ENCODE results near the gene UTF1. TPM values are rescaled to one million over a fixed set of nuclear protein-coding genes. Genes with fewer than 3 reads are reported as not detected.

The UTF1 gene
- total RNA-seq, 8 experiments from 2014 or later, result 0.18 to 0.38 (median 0.24) TPM; not detected in 5

- no peak for ATAC-seq (replicated peaks in 6 of 8)
- no peaks in the 10 kb centered on the region for H3K4me1 ChIP-seq (replicated peaks in 1 of 2)
- H3K4me3 ChIP-seq, result no peak overlapping the region
- WGBS, 10 experiments, result 80 to 88% methylated on average over 1 to 5 of the region's 54 CpGs; no CpG with 5 or more reads in 8 of the 10 experiments
- H3K27ac ChIP-seq, result no peak overlapping the region
- in situ Hi-C loops (cut with MboI; ENCODE audit: low pct_unique_long_range_greater_than_20kb in 2 of 9, low sequenced_read_pairs in 9 of 9, unreplicated experiment in 9 of 9), result no loop called here
These were observed 31.2 kb upstream of the UTF1 start for GRCh38 chr10:133198621-133199487.

GRCh38 chr10:133199488-133199885 is 30.5 kb upstream of the UTF1 start:
- 60 to 100% methylated on average over 1 of the region's 13 CpGs; no CpG with 5 or more reads in 8 of the 10 experiments for WGBS, 10 experiments
- Histone ChIP-seq H3K27ac (no peak overlapping the region), H3K4me3 (no peak overlapping the region), H3K4me1 (replicated peaks in 1 of 2) (no peaks in the 10 kb centered on the region)
- in situ Hi-C loops (cut with MboI; ENCODE audit: low pct_unique_long_range_greater_than_20kb in 2 of 9, low sequenced_read_pairs in 9 of 9, unreplicated experiment in 9 of 9), result no loop called here
- no peak for ATAC-seq (replicated peaks in 6 of 8)

- peak; percentile 16 to 95 (median 36) for ATAC-seq (replicated peaks in 6 of 8)
- Histone ChIP-seq H3K4me3 (no peak overlapping the region), H3K4me1 (replicated peaks in 1 of 2) (no peaks in the 10 kb centered on the region), H3K27ac (no peak overlapping the region)
- in situ Hi-C loops (cut with MboI; ENCODE audit: low pct_unique_long_range_greater_than_20kb in 2 of 9, low sequenced_read_pairs in 9 of 9, unreplicated experiment in 9 of 9), result no loop called here
- no CpG with 5 or more reads among the region's 38 CpGs for whole genome bisulfite sequencing, 10 experiments
These were observed 29.9 kb upstream of the UTF1 start for GRCh38 chr10:133199992-133200611.

- H3K4me1 ChIP-seq (replicated peaks in 1 of 2), result no peaks in the 10 kb centered on the region
- H3K27ac ChIP-seq, result no peak overlapping the region
- WGBS, 10 experiments, result 90 to 100% (median 100%) methylated on average over 1 to 2 of the region's 15 CpGs; no CpG with 5 or more reads in 7 of the 10 experiments
- no peak overlapping the region for H3K4me3 ChIP-seq
- ATAC-seq (replicated peaks in 6 of 8), result no peak
- in situ Hi-C loops (cut with MboI; ENCODE audit: low pct_unique_long_range_greater_than_20kb in 2 of 9, low sequenced_read_pairs in 9 of 9, unreplicated experiment in 9 of 9), result no loop called here
These were observed 29.4 kb upstream of the UTF1 start for GRCh38 chr10:133200621-133201031.

GRCh38 chr10:133201151-133201947 is 28.7 kb upstream of the UTF1 start:
- Histone ChIP-seq H3K4me3 (no peak overlapping the region), H3K27ac (no peak overlapping the region), H3K4me1 (replicated peaks in 1 of 2) (no peaks in the 10 kb centered on the region)
- no peak for ATAC-seq (replicated peaks in 6 of 8)
- 60 to 100% (median 85%) methylated on average over 1 to 12 of the region's 57 CpGs; no CpG with 5 or more reads in 7 of the 10 experiments for WGBS, 10 experiments
- in situ Hi-C loops (cut with MboI; ENCODE audit: low pct_unique_long_range_greater_than_20kb in 2 of 9, low sequenced_read_pairs in 9 of 9, unreplicated experiment in 9 of 9), result no loop called here

- H3K4me3 ChIP-seq, result no peak overlapping the region
- no peaks in the 10 kb centered on the region for H3K4me1 ChIP-seq (replicated peaks in 1 of 2)
- peak in 4 of 8 experiments; percentile 8 to 27 (median 10) for ATAC-seq (replicated peaks in 6 of 8)
- no peak overlapping the region for H3K27ac ChIP-seq
- WGBS, 10 experiments, result 53 to 86% (median 60%) methylated on average over 1 to 4 of the region's 29 CpGs; no CpG with 5 or more reads in 6 of the 10 experiments
- in situ Hi-C loops (cut with MboI; ENCODE audit: low pct_unique_long_range_greater_than_20kb in 2 of 9, low sequenced_read_pairs in 9 of 9, unreplicated experiment in 9 of 9), result no loop called here
These were observed 27.9 kb upstream of the UTF1 start for GRCh38 chr10:133201948-133202725.

GRCh38 chr10:133202778-133203651 is 27.0 kb upstream of the UTF1 start:
- H3K27ac ChIP-seq, result no peak overlapping the region
- no peaks in the 10 kb centered on the region for H3K4me1 ChIP-seq (replicated peaks in 1 of 2)
- no peak overlapping the region for H3K4me3 ChIP-seq
- in situ Hi-C loops (cut with MboI; ENCODE audit: low pct_unique_long_range_greater_than_20kb in 2 of 9, low sequenced_read_pairs in 9 of 9, unreplicated experiment in 9 of 9), result no loop called here
- 61 to 90% (median 76%) methylated on average over 1 to 29 of the region's 62 CpGs; no CpG with 5 or more reads in 4 of the 10 experiments for WGBS, 10 experiments
- no peak for ATAC-seq (replicated peaks in 6 of 8)

GRCh38 chr10:133203652-133204195 is 26.3 kb upstream of the UTF1 start:
- in situ Hi-C loops (cut with MboI; ENCODE audit: low pct_unique_long_range_greater_than_20kb in 2 of 9, low sequenced_read_pairs in 9 of 9, unreplicated experiment in 9 of 9), result no loop called here
- no peak overlapping the region for H3K4me3 ChIP-seq
- no peaks in the 10 kb centered on the region for H3K4me1 ChIP-seq (replicated peaks in 1 of 2)
- 71 to 73% methylated on average over 3 to 4 of the region's 31 CpGs; no CpG with 5 or more reads in 8 of the 10 experiments for WGBS, 10 experiments
- H3K27ac ChIP-seq, result no peak overlapping the region
- no peak for ATAC-seq (replicated peaks in 6 of 8)

- Histone ChIP-seq H3K27ac (no peak overlapping the region), H3K4me3 (no peak overlapping the region), H3K4me1 (replicated peaks in 1 of 2) (no peaks in the 10 kb centered on the region)
- 83 to 100% (median 100%) methylated on average over 1 to 9 of the region's 38 CpGs; no CpG with 5 or more reads in 6 of the 10 experiments for WGBS, 10 experiments
- no peak for ATAC-seq (replicated peaks in 6 of 8)
- in situ Hi-C loops (cut with MboI; ENCODE audit: low pct_unique_long_range_greater_than_20kb in 2 of 9, low sequenced_read_pairs in 9 of 9, unreplicated experiment in 9 of 9), result no loop called here
These were observed 25.6 kb upstream of the UTF1 start for GRCh38 chr10:133204226-133205015.

GRCh38 chr10:133205146-133205545 is 24.9 kb upstream of the UTF1 start:
- Histone ChIP-seq H3K4me1 (replicated peaks in 1 of 2) (no peaks in the 10 kb centered on the region), H3K27ac (no peak overlapping the region), H3K4me3 (no peak overlapping the region)
- in situ Hi-C loops (cut with MboI; ENCODE audit: low pct_unique_long_range_greater_than_20kb in 2 of 9, low sequenced_read_pairs in 9 of 9, unreplicated experiment in 9 of 9), result no loop called here
- 20 to 100% (median 100%) methylated on average over 1 to 2 of the region's 23 CpGs; no CpG with 5 or more reads in 7 of the 10 experiments for WGBS, 10 experiments
- ATAC-seq (replicated peaks in 6 of 8), result no peak

Measured in motor neuron (in vitro differentiated cells).